WTC11 (cell line): Measurements from ENCODE around the gene KCNMA1. TPM values are rescaled to one million over a fixed set of nuclear protein-coding genes. Genes with fewer than 3 reads are reported as not detected.

ENCODE experiments used
- ATAC-seq: fragments of 200-7000 bp; cut with Tn5 transposase; 2 replicates; pipeline ENCODE4 v1.10.0; 2021; ENCODE audit warnings: mild to moderate bottlenecking, moderate library complexity
- CTCF ChIA-PET: fragments of 300-600 bp; sonication (Branson Sonifier 250); formaldehyde crosslinking; loops from one replicate; lab custom pipeline; 2021; ENCODE audit warnings: antibody characterized with exemption; lab: Charles Lee
- POLR2A ChIA-PET: fragments of 350-600 bp; sonication (Branson Sonifier 250); formaldehyde crosslinking; loops from one replicate; lab custom pipeline; 2021; ENCODE audit warnings: antibody characterized with exemption; lab: Charles Lee
- DNase-seq: peaks from one replicate; pipeline ENCODE4 v3.0.0; 2021; ENCODE audit warnings: low spot score
- H3K27ac Mint-ChIP-seq: 2 replicates; pipeline ENCODE4 v1.8.0; 2021; ENCODE audit warnings: mixed read lengths
- H3K27me3 Mint-ChIP-seq: 2 replicates; pipeline ENCODE4 v1.8.0; 2021; ENCODE audit warnings: low read depth, mild to moderate bottlenecking, moderate library complexity, mixed read lengths
- H3K36me3 Mint-ChIP-seq: 2 replicates; pipeline ENCODE4 v1.8.0; 2021; ENCODE audit warnings: mixed read lengths
- H3K4me1 Mint-ChIP-seq: 2 replicates; pipeline ENCODE4 v1.8.0; 2022; ENCODE audit warnings: mixed read lengths
- H3K4me3 Mint-ChIP-seq: 2 replicates; pipeline ENCODE4 v1.8.0; 2021; ENCODE audit warnings: mild to moderate bottlenecking, moderate library complexity, mixed read lengths
- H3K9me3 Mint-ChIP-seq: 2 replicates; pipeline ENCODE4 v1.8.0; 2021; ENCODE audit warnings: mixed read lengths
- ATF1 ChIP-seq: sonication (generic); formaldehyde crosslinking; IDR thresholded peaks from 2 replicates; pipeline ENCODE4 v1.8.1; 2023; ENCODE audit warnings: mild to moderate bottlenecking, moderate library complexity, missing genetic modification reagents
- CBFB ChIP-seq: sonication (generic); formaldehyde crosslinking; IDR thresholded peaks from 2 replicates; pipeline ENCODE4 v1.8.1; 2022; ENCODE audit warnings: mild to moderate bottlenecking, low read depth, missing genetic modification reagents
- CDX4 ChIP-seq: fragments of 250-450 bp; sonication (Bioruptor Pico); IDR thresholded peaks from 2 replicates; pipeline ENCODE4 v1.9.0; 2021; ENCODE audit warnings: moderate library complexity, mild to moderate bottlenecking, inconsistent platforms, borderline replicate concordance
- FOXJ3 ChIP-seq: sonication (generic); formaldehyde crosslinking; IDR thresholded peaks from 2 replicates; pipeline ENCODE4 v1.9.0; 2021; ENCODE audit warnings: missing genetic modification reagents, mild to moderate bottlenecking, borderline replicate concordance
- GABPB1 ChIP-seq: sonication (generic); formaldehyde crosslinking; IDR thresholded peaks from 2 replicates; pipeline ENCODE4 v1.8.1; 2023; ENCODE audit warnings: mild to moderate bottlenecking, missing genetic modification reagents
- HMGA2 ChIP-seq: fragments of 250-450 bp; sonication (Bioruptor Pico); IDR thresholded peaks from 2 replicates; pipeline ENCODE4 v1.4.0; 2021; ENCODE audit warnings: mild to moderate bottlenecking, moderate library complexity
- NFYB ChIP-seq: sonication (generic); formaldehyde crosslinking; conservative IDR thresholded peaks from 2 replicates; pipeline ENCODE4 v1.8.0; 2022; ENCODE audit warnings: low read depth, missing genetic modification reagents
- NR1H2 ChIP-seq: sonication (generic); formaldehyde crosslinking; IDR thresholded peaks from 2 replicates; pipeline ENCODE4 v1.9.0; 2021; ENCODE audit warnings: mild to moderate bottlenecking, moderate library complexity, missing genetic modification reagents
- PRRX2 ChIP-seq: fragments of 250-450 bp; sonication (Bioruptor Pico); IDR thresholded peaks from 2 replicates; pipeline ENCODE4 v1.8.0; 2021; ENCODE audit warnings: mild to moderate bottlenecking
- SMAD4 ChIP-seq: sonication (generic); formaldehyde crosslinking; IDR thresholded peaks from 2 replicates; pipeline ENCODE4 v1.8.0; 2022; ENCODE audit warnings: mild to moderate bottlenecking, missing genetic modification reagents
- ZBTB21 ChIP-seq: sonication (generic); formaldehyde crosslinking; IDR thresholded peaks from 2 replicates; pipeline ENCODE4 v1.8.1; 2023; ENCODE audit warnings: mild to moderate bottlenecking, missing genetic modification reagents, borderline replicate concordance
- ZNF138 ChIP-seq: sonication (generic); formaldehyde crosslinking; conservative IDR thresholded peaks from 2 replicates; pipeline ENCODE4 v1.8.1; 2022; ENCODE audit warnings: mild to moderate bottlenecking, moderate library complexity, missing genetic modification reagents
- ZNF219 ChIP-seq: sonication (generic); formaldehyde crosslinking; IDR thresholded peaks from 2 replicates; pipeline ENCODE4 v1.8.0; 2023; ENCODE audit warnings: missing genetic modification reagents, mild to moderate bottlenecking, borderline replicate concordance
- ZNF232 ChIP-seq: sonication (generic); formaldehyde crosslinking; IDR thresholded peaks from 2 replicates; pipeline ENCODE4 v1.8.0; 2022; ENCODE audit warnings: mild to moderate bottlenecking, missing genetic modification reagents
- ZNF317 ChIP-seq: sonication (generic); formaldehyde crosslinking; IDR thresholded peaks from 2 replicates; pipeline ENCODE4 v1.8.1; 2023; ENCODE audit warnings: low read depth, mild to moderate bottlenecking, moderate library complexity, missing genetic modification reagents, borderline replicate concordance
- total RNA-seq: library from RNA; stranded (reverse); gene quantifications from 3 replicates; pipeline ENCODE4 v1.2.3, GENCODE V29; 2021
- TF ChIP-seq, protein P1 (sequence below): fragments of 250-450 bp; sonication (Bioruptor Pico); IDR thresholded peaks from 2 replicates; pipeline ENCODE4 v1.9.0; 2021; ENCODE audit warnings: mild to moderate bottlenecking
- TF ChIP-seq, protein P2 (sequence below): sonication (generic); formaldehyde crosslinking; IDR thresholded peaks from 2 replicates; pipeline ENCODE4 v1.8.1; 2022; ENCODE audit warnings: mild to moderate bottlenecking, moderate library complexity, missing genetic modification reagents
- TF ChIP-seq, protein P3 (sequence below): sonication (generic); formaldehyde crosslinking; IDR thresholded peaks from 2 replicates; pipeline ENCODE4 v1.8.1; 2022; ENCODE audit warnings: low read depth, missing genetic modification reagents, borderline replicate concordance

Gene KCNMA1
- total RNA-seq, 1 experiment from 2014 or later = 7.3 TPM

- ATAC-seq (no peak), DNase-seq (no peak)
- Mint-ChIP-seq H3K4me3 (no peak overlapping the region), H3K27me3 (no peaks in the 10 kb centered on the region), H3K36me3 (no peaks in the 10 kb centered on the region), H3K9me3 (no peaks in the 10 kb centered on the region), H3K4me1 (peaks cover 13% of the 10 kb centered on the region), H3K27ac (no peak overlapping the region)
- ChIA-PET CTCF (no interaction called here), POLR2A (no interaction called here)
- TF ChIP-seq, protein P1, sequence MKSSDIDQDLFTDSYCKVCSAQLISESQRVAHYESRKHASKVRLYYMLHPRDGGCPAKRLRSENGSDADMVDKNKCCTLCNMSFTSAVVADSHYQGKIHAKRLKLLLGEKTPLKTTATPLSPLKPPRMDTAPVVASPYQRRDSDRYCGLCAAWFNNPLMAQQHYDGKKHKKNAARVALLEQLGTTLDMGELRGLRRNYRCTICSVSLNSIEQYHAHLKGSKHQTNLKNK (CRISPR knock-in tag) = no peak
- TF ChIP-seq ZNF317 (CRISPR knock-in tag) (no peak), NFYB (CRISPR knock-in tag) (no peak)
Measured at GRCh38 chr10:76991621-76992020, 646.0 kb downstream of the KCNMA1 start.

GRCh38 chr10:76990561-76990960 lies 647.0 kb downstream of the KCNMA1 start:
- Mint-ChIP-seq H3K9me3 (no peaks in the 10 kb centered on the region), H3K4me3 (no peak overlapping the region), H3K36me3 (no peaks in the 10 kb centered on the region), H3K27me3 (no peaks in the 10 kb centered on the region), H3K27ac (no peak overlapping the region), H3K4me1 (peaks cover 13% of the 10 kb centered on the region)
- POLR2A ChIA-PET = no interaction called here
- CTCF ChIA-PET = no interaction called here
- no peak for ATAC-seq
- TF ChIP-seq, protein P2, sequence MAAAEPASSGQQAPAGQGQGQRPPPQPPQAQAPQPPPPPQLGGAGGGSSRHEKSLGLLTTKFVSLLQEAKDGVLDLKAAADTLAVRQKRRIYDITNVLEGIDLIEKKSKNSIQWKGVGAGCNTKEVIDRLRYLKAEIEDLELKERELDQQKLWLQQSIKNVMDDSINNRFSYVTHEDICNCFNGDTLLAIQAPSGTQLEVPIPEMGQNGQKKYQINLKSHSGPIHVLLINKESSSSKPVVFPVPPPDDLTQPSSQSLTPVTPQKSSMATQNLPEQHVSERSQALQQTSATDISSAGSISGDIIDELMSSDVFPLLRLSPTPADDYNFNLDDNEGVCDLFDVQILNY (CRISPR knock-in tag) = no peak
- TF ChIP-seq ATF1 (CRISPR knock-in tag) = no peak
- no peak for TF ChIP-seq HMGA2 (CRISPR knock-in tag)
- no peak for TF ChIP-seq PRRX2 (CRISPR knock-in tag)
- TF ChIP-seq FOXJ3 = no peak
- TF ChIP-seq CDX4 (CRISPR knock-in tag) = no peak
- TF ChIP-seq NFYB (CRISPR knock-in tag) = no peak
- no peak for TF ChIP-seq SMAD4 (CRISPR knock-in tag)
- no peak for TF ChIP-seq NR1H2 (CRISPR knock-in tag)
- no peak for TF ChIP-seq GABPB1 (CRISPR knock-in tag)
- no peak for TF ChIP-seq CBFB (CRISPR knock-in tag)
- TF ChIP-seq, protein P3, sequence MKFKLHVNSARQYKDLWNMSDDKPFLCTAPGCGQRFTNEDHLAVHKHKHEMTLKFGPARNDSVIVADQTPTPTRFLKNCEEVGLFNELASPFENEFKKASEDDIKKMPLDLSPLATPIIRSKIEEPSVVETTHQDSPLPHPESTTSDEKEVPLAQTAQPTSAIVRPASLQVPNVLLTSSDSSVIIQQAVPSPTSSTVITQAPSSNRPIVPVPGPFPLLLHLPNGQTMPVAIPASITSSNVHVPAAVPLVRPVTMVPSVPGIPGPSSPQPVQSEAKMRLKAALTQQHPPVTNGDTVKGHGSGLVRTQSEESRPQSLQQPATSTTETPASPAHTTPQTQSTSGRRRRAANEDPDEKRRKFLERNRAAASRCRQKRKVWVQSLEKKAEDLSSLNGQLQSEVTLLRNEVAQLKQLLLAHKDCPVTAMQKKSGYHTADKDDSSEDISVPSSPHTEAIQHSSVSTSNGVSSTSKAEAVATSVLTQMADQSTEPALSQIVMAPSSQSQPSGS (CRISPR knock-in tag) = no peak
- no peak for TF ChIP-seq ZNF232 (CRISPR knock-in tag)
- TF ChIP-seq ZNF219 (CRISPR knock-in tag) = no peak
- TF ChIP-seq ZBTB21 (CRISPR knock-in tag) = no peak
- no peak for TF ChIP-seq ZNF138
- TF ChIP-seq, protein P1 (CRISPR knock-in tag) = no peak
- no peak for DNase-seq
